SU-DHL-6 (cell line): ENCODE data around the gene LEMD2.

Experiments
- H2AFZ ChIP-seq: fragments of 200-600 bp; sonication (generic); 2 replicates; pipeline ENCODE4 v1.6.1; 2014; ENCODE audit warnings: low read depth, mild to moderate bottlenecking, moderate library complexity, mixed read lengths, antibody characterized with exemption, low read length; ENCODE audit not compliant: severe bottlenecking
- H3F3A ChIP-seq: fragments of 200-600 bp; shearing (Covaris generic); 2 replicates; pipeline ENCODE4 v1.6.0; 2016; ENCODE audit warnings: antibody characterized with exemption, mild to moderate bottlenecking; ENCODE audit not compliant: insufficient read depth
- H3K27ac ChIP-seq: fragments of 200-600 bp; sonication (generic); 2 replicates; pipeline ENCODE4 v1.5.1; 2016; ENCODE audit warnings: low read depth, mild to moderate bottlenecking, low read length, moderate library complexity, mixed read lengths
- H3K27me3 ChIP-seq: fragments of 200-600 bp; sonication (generic), shearing (Covaris generic); 2 replicates; pipeline ENCODE4 v1.6.0; 2014; ENCODE audit warnings: mild to moderate bottlenecking, low read length
- H3K36me3 ChIP-seq: fragments of 200-600 bp; sonication (generic); 2 replicates; pipeline ENCODE4 v1.6.1; 2014; ENCODE audit warnings: mild to moderate bottlenecking, low read length, mixed read lengths
- H3K4me2 ChIP-seq: fragments of 300-600, 200-600 bp; shearing (Covaris generic), sonication (generic); 2 replicates; pipeline ENCODE4 v1.6.0; 2014; ENCODE audit warnings: low read length, low read depth, mild to moderate bottlenecking; ENCODE audit not compliant: poor library complexity, severe bottlenecking
- H3K4me3 ChIP-seq: fragments of 200-600 bp; sonication (generic); 2 replicates; pipeline ENCODE4 v1.5.1; 2014; ENCODE audit warnings: antibody characterized with exemption, low read length, mild to moderate bottlenecking, mixed read lengths; ENCODE audit not compliant: insufficient read depth, poor library complexity, severe bottlenecking
- H3K79me2 ChIP-seq: fragments of 200-600 bp; sonication (generic); 2 replicates; pipeline ENCODE4 v1.6.1; 2014; ENCODE audit warnings: mild to moderate bottlenecking, low read length, moderate library complexity; ENCODE audit not compliant: insufficient read depth
- H3K9ac ChIP-seq: fragments of 200-600 bp; sonication (generic); 2 replicates; pipeline ENCODE4 v1.7.0; 2014; ENCODE audit warnings: mild to moderate bottlenecking, low read length
- H3K9me2 ChIP-seq: fragments of 200-600 bp; sonication (generic); replicated peaks from 2 replicates; pipeline ENCODE4 v1.6.1; 2014; ENCODE audit warnings: low read length; ENCODE audit not compliant: insufficient read depth
- H3K9me3 ChIP-seq: fragments of 200-600 bp; sonication (generic); 2 replicates; pipeline ENCODE4 v1.6.1; 2014; ENCODE audit warnings: low read length, mixed read lengths; ENCODE audit not compliant: insufficient read depth
- H4K20me1 ChIP-seq: fragments of 200-600 bp; sonication (generic); 2 replicates; pipeline ENCODE4 v1.6.1; 2014; ENCODE audit warnings: low read depth, mild to moderate bottlenecking, antibody characterized with exemption, low read length, moderate library complexity, mixed read lengths
- CTCF ChIP-seq: fragments of 200-600 bp; sonication (generic); IDR thresholded peaks from one replicate; pipeline ENCODE4 v1.5.1; 2017; ENCODE audit warnings: antibody characterized with exemption, mild to moderate bottlenecking, low read length, moderate library complexity; ENCODE audit not compliant: insufficient read depth, poor library complexity, severe bottlenecking
- EZH2phosphoT487 ChIP-seq: fragments of 200-600 bp; sonication (generic), shearing (Covaris generic); conservative IDR thresholded peaks from 2 replicates; pipeline ENCODE4 v1.6.1; 2018; ENCODE audit warnings: mild to moderate bottlenecking, antibody characterized with exemption, low read length, moderate library complexity, mixed read lengths

The LEMD2 gene

GRCh38 chr6:33748841-33749240 lies 40.1 kb downstream of the LEMD2 start:
- H2AFZ ChIP-seq, result no peak overlapping the region
- no peaks in the 10 kb centered on the region for H3K79me2 ChIP-seq
- H3K4me2 ChIP-seq, result no peak overlapping the region
- no peaks in the 10 kb centered on the region; the same call in 1 of the 2 replicates for H4K20me1 ChIP-seq
- H3K4me3 ChIP-seq, result no peak overlapping the region
- no peaks in the 10 kb centered on the region for H3K9me2 ChIP-seq
- H3K36me3 ChIP-seq, result no peaks in the 10 kb centered on the region
- H3K9ac ChIP-seq, result no peak overlapping the region
- TF ChIP-seq EZH2phosphoT487, result no peak
- no peaks in the 10 kb centered on the region for H3F3A ChIP-seq
- H3K9me3 ChIP-seq, result no peaks in the 10 kb centered on the region
- no peaks in the 10 kb centered on the region for H3K27me3 ChIP-seq
- H3K27ac ChIP-seq, result no peak overlapping the region

- Histone ChIP-seq H4K20me1 (no peaks in the 10 kb centered on the region; the same call in 1 of the 2 replicates), H2AFZ (no peak overlapping the region), H3F3A (no peaks in the 10 kb centered on the region), H3K4me3 (no peak overlapping the region), H3K9me3 (no peaks in the 10 kb centered on the region), H3K9ac (no peak overlapping the region), H3K4me2 (no peak overlapping the region), H3K36me3 (no peaks in the 10 kb centered on the region), H3K27me3 (no peaks in the 10 kb centered on the region), H3K9me2 (no peaks in the 10 kb centered on the region), H3K79me2 (no peaks in the 10 kb centered on the region), H3K27ac (no peak overlapping the region)
- TF ChIP-seq CTCF (no peak), EZH2phosphoT487 (no peak)
Measured at GRCh38 chr6:33747823-33748222, 41.1 kb downstream of the LEMD2 start.

- H3K4me3 ChIP-seq, result no peak within 1 kb of the TSS
- no peaks in the 10 kb centered on the region for H3K27me3 ChIP-seq
- H3K9me2 ChIP-seq, result no peaks in the 10 kb centered on the region
- no peaks in the 10 kb centered on the region; the same call in 1 of the 2 replicates for H4K20me1 ChIP-seq
- H3K9me3 ChIP-seq, result no peaks in the 10 kb centered on the region
- H3K36me3 ChIP-seq, result no peaks in the 10 kb centered on the region
- TF ChIP-seq EZH2phosphoT487, result no peak
- TF ChIP-seq CTCF, result no peak
- no peak within 1 kb of the TSS for H3K4me2 ChIP-seq
- no peak within 1 kb of the TSS for H2AFZ ChIP-seq
- H3K9ac ChIP-seq, result no peak within 1 kb of the TSS
- no peak within 1 kb of the TSS for H3K27ac ChIP-seq
- H3F3A ChIP-seq, result no peaks in the 10 kb centered on the region
- H3K79me2 ChIP-seq, result no peaks in the 10 kb centered on the region
Measured at GRCh38 chr6:33746651-33747100, 42.3 kb downstream of the LEMD2 start, which contains the start of gene IP6K3. Gene IP6K3 (minus strand): TSS chr6:33746905. CDS start chr6:33735476, 11,429 bp downstream.

GRCh38 chr6:33746036-33746600 lies 42.8 kb downstream of the LEMD2 start:
- H2AFZ ChIP-seq, result no peak overlapping the region
- H3F3A ChIP-seq, result no peaks in the 10 kb centered on the region
- H3K27ac ChIP-seq, result no peak overlapping the region
- H3K9me3 ChIP-seq, result no peaks in the 10 kb centered on the region
- no peaks in the 10 kb centered on the region for H3K9me2 ChIP-seq
- no peaks in the 10 kb centered on the region; the same call in 1 of the 2 replicates for H4K20me1 ChIP-seq
- no peak for TF ChIP-seq CTCF
- TF ChIP-seq EZH2phosphoT487, result no peak
- no peak overlapping the region for H3K9ac ChIP-seq
- no peaks in the 10 kb centered on the region for H3K36me3 ChIP-seq
- H3K4me2 ChIP-seq, result no peak overlapping the region
- no peaks in the 10 kb centered on the region for H3K79me2 ChIP-seq
- no peak overlapping the region for H3K4me3 ChIP-seq
- no peaks in the 10 kb centered on the region for H3K27me3 ChIP-seq
